AG09319 (cell line): ENCODE measurements around the gene PRDM15.

ENCODE experiments used
- DNase-seq: peaks from one replicate; pipeline ENCODE4 v3.0.0-alpha.2; 2010; ENCODE audit warnings: low read depth; ENCODE audit errors: extremely low read depth
- CTCF ChIP-seq: IDR thresholded peaks from 2 replicates; pipeline ENCODE4 v1.5.1; 2011; ENCODE audit warnings: low read depth, mild to moderate bottlenecking, inconsistent platforms, low read length, moderate library complexity

PRDM15 gene

DNA sequence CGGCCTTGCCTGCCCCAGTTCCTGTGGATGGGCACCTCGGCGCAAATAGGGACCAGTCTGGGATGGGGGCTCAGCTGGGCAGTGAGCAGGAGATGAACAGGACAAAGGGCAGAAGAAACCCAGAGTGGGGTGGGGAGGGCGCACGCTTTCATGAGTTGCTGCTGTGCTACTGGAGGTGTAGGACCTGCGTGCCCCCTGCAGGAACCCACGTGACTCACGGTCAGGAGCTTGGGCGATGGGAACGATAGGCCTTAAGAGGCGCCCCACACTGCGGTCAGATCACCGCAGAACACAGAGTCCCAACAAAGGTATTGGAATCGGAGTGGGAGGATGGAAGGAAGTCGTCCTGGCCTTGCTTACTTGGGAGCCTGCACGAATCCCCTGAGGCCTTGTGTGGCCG lies 17.2 kb downstream of the PRDM15 start:
- no peak for DNase-seq
- no peak; the same call in 1 of the 2 replicates for TF ChIP-seq CTCF

- DNase-seq: no peak
- TF ChIP-seq CTCF: no peak
Measured at GRCh38 chr21:41861255-41861654, 17.9 kb downstream of the PRDM15 start.

GRCh38 chr21:41859297-41859980 lies 19.7 kb downstream of the PRDM15 start:
- DNase-seq: no peak
- no peak for TF ChIP-seq CTCF

GRCh38 chr21:41858466-41859296 lies 20.5 kb downstream of the PRDM15 start:
- TF ChIP-seq CTCF: no peak
- no peak for DNase-seq

GRCh38 chr21:41857771-41858300 lies 21.3 kb downstream of the PRDM15 start:
- DNase-seq: no peak
- TF ChIP-seq CTCF: no peak

DNA sequence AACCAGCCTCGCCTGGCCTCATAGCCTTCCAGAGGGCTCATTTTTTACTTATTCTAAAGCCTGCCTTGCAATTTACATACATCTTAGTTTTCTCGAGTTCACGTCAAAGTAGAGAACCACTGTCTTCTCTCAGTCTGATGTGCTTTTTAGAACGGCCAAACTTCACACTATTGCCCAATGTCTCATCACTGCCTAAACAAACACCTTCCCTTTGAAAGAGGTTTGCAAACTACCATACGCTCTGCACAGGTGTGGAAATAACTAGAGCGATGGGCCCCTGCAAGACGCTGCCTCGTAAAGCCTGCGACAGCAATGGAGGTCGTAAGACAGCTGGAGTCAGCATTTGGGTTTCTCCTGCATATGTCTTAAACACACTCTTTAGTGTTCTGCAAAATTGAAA lies 22.6 kb downstream of the PRDM15 start:
- no peak for TF ChIP-seq CTCF

GRCh38 chr21:41854426-41854995 lies 24.6 kb downstream of the PRDM15 start:
- DNase-seq: no peak
- no peak for TF ChIP-seq CTCF

More for the DNA sequence above, 22.6 kb downstream of the PRDM15 start:
- DNase-seq: no peak
